Neutrophil (primary cell): ENCODE data around the gene SMAD3.

Experiments
- H3K27ac ChIP-seq: fragments of 200-600 bp; sonication (generic); 2 replicates; pipeline ENCODE4 v1.5.1; 2016; ENCODE audit warnings: mild to moderate bottlenecking, moderate library complexity
- H3K27me3 ChIP-seq: fragments of 200-600 bp; sonication (generic); 2 replicates; pipeline ENCODE4 v1.6.0; 2016; ENCODE audit warnings: mild to moderate bottlenecking
- H3K36me3 ChIP-seq: fragments of 200-600 bp; sonication (generic); 2 replicates; pipeline ENCODE4 v1.5.1; 2017
- H3K4me1 ChIP-seq, 2 experiments: fragments of 200-600 bp in 1 of 2; sonication (generic) in 1 of 2; 1 replicate in 1 of 2; 2 replicates in 1 of 2; pipeline versions ENCODE4 v1.5.1 to v1.6.1; 2013 to 2016; ENCODE audit warnings: low read depth in 1 of 2, low read length in 1 of 2, mild to moderate bottlenecking in 1 of 2, moderate library complexity in 1 of 2; ENCODE audit not compliant: control insufficient read depth in 1 of 2, insufficient read depth in 1 of 2
- H3K4me3 ChIP-seq, 2 experiments: fragments of 200-600 bp in 1 of 2; sonication (generic) in 1 of 2; 1 replicate in 1 of 2; 2 replicates in 1 of 2; pipeline ENCODE4 v1.5.1; 2013 to 2016; ENCODE audit warnings: low read depth in 1 of 2, low read length in 1 of 2, mild to moderate bottlenecking in 1 of 2, moderate library complexity in 1 of 2
- H3K9me3 ChIP-seq: fragments of 200-600 bp; sonication (generic); 2 replicates; pipeline ENCODE4 v1.5.1; 2016
- TF ChIP-seq, protein P1 (sequence below): fragments of 200-600 bp; sonication (generic); IDR thresholded peaks from 2 replicates; pipeline ENCODE4 v1.5.1; 2016; ENCODE audit warnings: antibody characterized with exemption

SMAD3 gene

GRCh38 chr15:67110958-67111864 lies 45.8 kb downstream of the SMAD3 start:
- Histone ChIP-seq H3K36me3 (no peaks in the 10 kb centered on the region), H3K4me1 (peaks cover 8 to 19% of the 10 kb centered on the region in 2 experiments), H3K27me3 (no peaks in the 10 kb centered on the region), H3K27ac (no peak overlapping the region), H3K9me3 (no peaks in the 10 kb centered on the region), H3K4me3 (no peak overlapping the region)
- TF ChIP-seq, protein P1, sequence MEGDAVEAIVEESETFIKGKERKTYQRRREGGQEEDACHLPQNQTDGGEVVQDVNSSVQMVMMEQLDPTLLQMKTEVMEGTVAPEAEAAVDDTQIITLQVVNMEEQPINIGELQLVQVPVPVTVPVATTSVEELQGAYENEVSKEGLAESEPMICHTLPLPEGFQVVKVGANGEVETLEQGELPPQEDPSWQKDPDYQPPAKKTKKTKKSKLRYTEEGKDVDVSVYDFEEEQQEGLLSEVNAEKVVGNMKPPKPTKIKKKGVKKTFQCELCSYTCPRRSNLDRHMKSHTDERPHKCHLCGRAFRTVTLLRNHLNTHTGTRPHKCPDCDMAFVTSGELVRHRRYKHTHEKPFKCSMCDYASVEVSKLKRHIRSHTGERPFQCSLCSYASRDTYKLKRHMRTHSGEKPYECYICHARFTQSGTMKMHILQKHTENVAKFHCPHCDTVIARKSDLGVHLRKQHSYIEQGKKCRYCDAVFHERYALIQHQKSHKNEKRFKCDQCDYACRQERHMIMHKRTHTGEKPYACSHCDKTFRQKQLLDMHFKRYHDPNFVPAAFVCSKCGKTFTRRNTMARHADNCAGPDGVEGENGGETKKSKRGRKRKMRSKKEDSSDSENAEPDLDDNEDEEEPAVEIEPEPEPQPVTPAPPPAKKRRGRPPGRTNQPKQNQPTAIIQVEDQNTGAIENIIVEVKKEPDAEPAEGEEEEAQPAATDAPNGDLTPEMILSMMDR = no peak

DNA sequence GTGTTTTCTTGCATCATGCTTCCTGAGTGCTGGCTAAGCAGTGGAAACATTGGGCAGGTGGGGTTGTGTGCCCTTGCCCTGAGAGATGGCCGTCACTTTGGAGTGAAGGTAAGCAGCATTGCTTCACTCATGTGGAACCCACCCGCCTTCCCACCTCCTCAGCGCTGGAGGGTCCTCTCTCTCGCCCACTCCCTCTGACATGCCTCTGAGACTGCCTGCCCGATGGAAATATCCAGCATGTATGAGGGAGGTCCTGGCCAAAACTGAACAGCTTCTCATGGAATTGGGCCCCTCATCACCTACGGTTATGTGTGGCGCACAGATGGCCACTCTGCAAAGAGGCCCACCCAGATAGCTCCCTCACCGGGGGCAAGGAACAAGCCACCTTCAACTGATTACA lies 48.6 kb downstream of the SMAD3 start:
- TF ChIP-seq, protein P1 = no peak
- H3K27ac ChIP-seq = no peak overlapping the region
- H3K36me3 ChIP-seq = no peaks in the 10 kb centered on the region
- no peaks in the 10 kb centered on the region for H3K27me3 ChIP-seq
- peaks cover 8 to 10% of the 10 kb centered on the region in 2 experiments for H3K4me1 ChIP-seq
- no peak overlapping the region for H3K4me3 ChIP-seq
- no peaks in the 10 kb centered on the region for H3K9me3 ChIP-seq

DNA sequence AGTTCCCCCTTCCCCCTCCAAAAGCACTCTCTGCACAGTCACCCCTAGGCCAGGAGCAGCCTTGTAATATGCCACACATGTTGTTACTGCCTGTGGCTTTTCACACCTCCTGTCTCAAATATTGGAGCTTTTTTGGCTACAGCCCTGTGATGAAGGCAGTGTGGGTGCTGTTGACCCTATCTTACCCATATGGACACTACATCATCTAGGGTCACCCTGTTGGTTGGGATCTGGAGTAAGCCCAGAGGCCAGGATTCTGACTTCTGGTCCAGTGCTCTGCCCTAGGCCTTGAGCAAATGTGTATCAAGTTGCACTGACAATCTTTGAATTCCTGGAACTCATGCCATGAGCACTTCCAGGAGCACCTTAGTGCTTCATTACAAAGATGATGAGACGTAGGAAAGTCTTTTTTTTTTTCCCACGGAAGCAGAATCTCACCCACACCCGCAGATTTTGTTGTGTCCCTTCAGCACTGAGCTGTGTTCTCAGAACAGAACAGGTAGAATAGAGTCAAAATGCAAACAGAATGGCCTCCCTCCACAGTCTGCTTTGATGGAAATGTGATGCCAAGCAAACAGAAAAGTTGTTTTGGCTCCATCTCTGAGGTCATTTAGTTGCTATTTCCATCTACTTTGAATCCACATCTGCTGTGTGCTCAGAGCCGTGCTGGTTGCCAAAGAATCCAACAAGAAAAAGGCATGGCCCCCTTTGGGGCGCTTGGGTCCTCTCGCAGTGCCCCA lies 49.6 kb downstream of the SMAD3 start:
- Histone ChIP-seq H3K27me3 (no peaks in the 10 kb centered on the region), H3K9me3 (no peaks in the 10 kb centered on the region), H3K27ac (no peak overlapping the region), H3K4me1 (peaks cover 0 to 3% of the 10 kb centered on the region in 2 experiments), H3K36me3 (no peaks in the 10 kb centered on the region), H3K4me3 (no peak overlapping the region)
- TF ChIP-seq, protein P1 = no peak

GRCh38 chr15:67115586-67115969 lies 50.2 kb downstream of the SMAD3 start:
- TF ChIP-seq, protein P1 = no peak
- no peaks in the 10 kb centered on the region for H3K9me3 ChIP-seq
- no peaks in the 10 kb centered on the region for H3K36me3 ChIP-seq
- peaks cover 0 to 3% of the 10 kb centered on the region in 2 experiments for H3K4me1 ChIP-seq
- H3K27ac ChIP-seq = no peak overlapping the region
- no peaks in the 10 kb centered on the region for H3K27me3 ChIP-seq
- H3K4me3 ChIP-seq = no peak overlapping the region

DNA sequence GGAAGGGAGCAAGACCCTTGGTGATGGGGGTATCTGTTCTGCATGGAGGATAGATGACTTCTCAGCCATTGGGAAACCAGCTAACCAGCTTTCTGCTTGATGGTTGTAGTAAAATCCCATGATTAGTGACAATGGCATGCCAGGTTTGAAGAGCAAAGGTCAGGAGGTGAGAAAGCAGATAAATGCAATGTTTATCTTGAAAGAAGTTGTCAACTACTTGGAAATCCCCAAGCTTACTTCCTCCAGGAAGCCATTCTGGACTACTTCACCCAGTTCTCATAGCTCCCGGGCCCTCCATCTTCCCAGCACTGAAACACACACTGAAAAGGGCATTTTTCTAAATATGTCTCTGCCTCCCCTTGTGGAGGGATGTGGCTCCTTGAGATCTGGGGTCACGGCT lies 51.3 kb downstream of the SMAD3 start:
- no peak overlapping the region for H3K27ac ChIP-seq

More for the DNA sequence above, 51.3 kb downstream of the SMAD3 start:
- Histone ChIP-seq H3K9me3 (no peaks in the 10 kb centered on the region), H3K4me1 (peaks cover 3 to 12% of the 10 kb centered on the region in 2 experiments), H3K27me3 (peaks cover 7% of the 10 kb centered on the region), H3K4me3 (no peak overlapping the region), H3K36me3 (no peaks in the 10 kb centered on the region)
- TF ChIP-seq, protein P1 = no peak
